Epithelial cell of prostate (primary cell): Measurements from ENCODE around the gene EXOC7.

Experiments used
- DNase-seq: peaks from one replicate; pipeline ENCODE4 v3.0.0-alpha.2; 2011; ENCODE audit warnings: low read depth, low spot score
- H3K27ac ChIP-seq: fragments of 450-650 bp; 2 replicates; pipeline ENCODE4 v1.5.1; 2017; ENCODE audit warnings: mild to moderate bottlenecking

The EXOC7 gene

GRCh38 chr17:76138896-76139752 is 35.5 kb upstream of the EXOC7 start:
- no peak for DNase-seq
- H3K27ac ChIP-seq = no peak overlapping the region

GRCh38 chr17:76138234-76138895 is 34.8 kb upstream of the EXOC7 start:
- H3K27ac ChIP-seq = no peak overlapping the region
- no peak for DNase-seq

GRCh38 chr17:76137351-76138233 is 34.0 kb upstream of the EXOC7 start:
- H3K27ac ChIP-seq = no peak overlapping the region
- no peak for DNase-seq

GRCh38 chr17:76137001-76137350 is 33.4 kb upstream of the EXOC7 start:
- no peak for DNase-seq
- H3K27ac ChIP-seq = no peak overlapping the region

GRCh38 chr17:76136276-76137000 is 32.9 kb upstream of the EXOC7 start:
- no peak for DNase-seq
- no peak overlapping the region for H3K27ac ChIP-seq

GRCh38 chr17:76135810-76136188 is 32.2 kb upstream of the EXOC7 start:
- H3K27ac ChIP-seq = no peak overlapping the region
- no peak for DNase-seq

GRCh38 chr17:76134911-76135809 is 31.6 kb upstream of the EXOC7 start:
- no peak overlapping the region for H3K27ac ChIP-seq
- no peak for DNase-seq

GRCh38 chr17:76132574-76133338 is 29.2 kb upstream of the EXOC7 start:
- H3K27ac ChIP-seq = no peak overlapping the region
- DNase-seq = no peak

- DNase-seq = no peak
- no peak overlapping the region for H3K27ac ChIP-seq
Observed at GRCh38 chr17:76131692-76132573, 28.3 kb upstream of the EXOC7 start.

GRCh38 chr17:76131051-76131691 is 27.6 kb upstream of the EXOC7 start:
- no peak overlapping the region for H3K27ac ChIP-seq
- no peak for DNase-seq

GRCh38 chr17:76130473-76130872 is 26.9 kb upstream of the EXOC7 start:
- DNase-seq = no peak
- no peak overlapping the region for H3K27ac ChIP-seq

- no peak for DNase-seq
- H3K27ac ChIP-seq = no peak overlapping the region
Observed at GRCh38 chr17:76125922-76126321, 22.3 kb upstream of the EXOC7 start.

- no peak overlapping the region for H3K27ac ChIP-seq
- no peak for DNase-seq
Observed at GRCh38 chr17:76125391-76125675, 21.7 kb upstream of the EXOC7 start.

- H3K27ac ChIP-seq = no peak overlapping the region
- DNase-seq = no peak
Observed at GRCh38 chr17:76124582-76125390, 21.2 kb upstream of the EXOC7 start.

GRCh38 chr17:76123749-76124581 is 20.4 kb upstream of the EXOC7 start:
- no peak overlapping the region for H3K27ac ChIP-seq
- no peak for DNase-seq

GRCh38 chr17:76123191-76123499 is 19.6 kb upstream of the EXOC7 start:
- no peak for DNase-seq
- no peak overlapping the region for H3K27ac ChIP-seq
